Ishikawa (cell line): ENCODE data around the gene RUNX1.

Experiments
- EP300 ChIP-seq: IDR thresholded peaks from 2 replicates; pipeline ENCODE4 v1.6.1; 2012; ENCODE audit warnings: borderline replicate concordance
- MAX ChIP-seq: IDR thresholded peaks from 2 replicates; pipeline ENCODE4 v1.6.1; 2012
- RAD21 ChIP-seq: IDR thresholded peaks from 2 replicates; pipeline ENCODE4 v1.6.1; 2012; ENCODE audit warnings: low read depth
- REST ChIP-seq: IDR thresholded peaks from 2 replicates; pipeline ENCODE4 v1.6.1; 2012; ENCODE audit warnings: low read depth, mild to moderate bottlenecking
- TAF1 ChIP-seq: IDR thresholded peaks from 2 replicates; pipeline ENCODE4 v1.6.1; 2012; ENCODE audit warnings: low read depth, mild to moderate bottlenecking
- TCF12 ChIP-seq: IDR thresholded peaks from 2 replicates; pipeline ENCODE4 v1.6.1; 2012; ENCODE audit warnings: low read depth
- ZBTB7A ChIP-seq: IDR thresholded peaks from 2 replicates; pipeline ENCODE4 v1.6.1; 2012; ENCODE audit warnings: low read depth

- no peak for TF ChIP-seq TAF1
- TF ChIP-seq RAD21 = no peak
- TF ChIP-seq EP300 = no peak
- no peak for TF ChIP-seq REST
- no peak for TF ChIP-seq TCF12
- TF ChIP-seq MAX = no peak
- no peak for TF ChIP-seq ZBTB7A
These were observed 167.7 kb downstream of the RUNX1 start for GRCh38 chr21:34881421-34881820.
